K562 (cell line): ENCODE results near the gene USP10. TPM values are rescaled to one million over a fixed set of nuclear protein-coding genes. Genes with fewer than 3 reads are reported as not detected.
"Not testable (repeated sequence)": the region's sequence is repeated elsewhere in the genome, so short reads cannot be mapped to it uniquely, and the experiment has no call there.

ENCODE experiments used
- ATAC-seq: fragments of 200-7000 bp; cut with Tn5 transposase; 3 replicates; pipeline ENCODE4 v1.9.1; 2020; ENCODE audit warnings: moderate library complexity
- BruUV-seq: library from RNA; stranded (reverse); fragments of 400-500 nt; replicated peaks from 2 replicates; lab custom pipeline; 2021; lab: Mats Ljungman, UMichigan
- CTCF ChIA-PET: fragments of 300-600 bp; formaldehyde crosslinking; extraction: SDS; loops from one replicate; lab custom pipeline; 2021; ENCODE audit warnings: low intra/inter-chr PET ratio; lab: Yijun Ruan, JAX
- POLR2A ChIA-PET: fragments of 300-600, 350-650 bp; sonication (Branson Sonifier 250); formaldehyde crosslinking; extraction: SDS; loops from one replicate; lab custom pipeline; 2021; ENCODE audit warnings: antibody characterized with exemption, inconsistent platforms; lab: Yijun Ruan, JAX
- DNase-seq, 4 experiments: peaks; one replicate each; pipeline versions ENCODE4 v3.0.0 to v3.0.0-alpha.2; 2011 to 2018; ENCODE audit warnings: low spot score in 3 of 4, mixed read lengths in 3 of 4; ENCODE audit errors: extremely low read depth in 1 of 4
- FAIRE-seq: peaks from 2 replicates; lab custom pipeline; 2011; peaks lifted over from hg19 to GRCh38; lab: Jason Lieb, UNC
- H2AFZ ChIP-seq: 2 replicates; pipeline ENCODE4 v1.6.0; 2011; ENCODE audit warnings: low read depth, low read length, control low read depth, inconsistent platforms
- H3K27ac ChIP-seq: fragments of 200-600 bp; 3 replicates; pipeline ENCODE4 v1.8.0; 2011; ENCODE audit warnings: low read depth, mild to moderate bottlenecking, control low read depth, inconsistent platforms, low read length, moderate library complexity, mixed read lengths; ENCODE audit errors: extremely low read depth
- H3K27me3 ChIP-seq, 2 experiments: fragments of 300-600 bp in 1 of 2; 2 replicates in 1 of 2; 3 replicates in 1 of 2; pipeline versions ENCODE4 v1.6.0 to v1.8.0; 2011; ENCODE audit warnings: inconsistent platforms in 2 of 2, low read length in 2 of 2, mild to moderate bottlenecking in 1 of 2, mixed read lengths in 1 of 2, moderate library complexity in 1 of 2; ENCODE audit not compliant: control insufficient read depth in 2 of 2, insufficient read depth in 2 of 2
- H3K36me3 ChIP-seq: fragments of 300-600 bp; 3 replicates; pipeline ENCODE4 v1.8.0; 2011; ENCODE audit warnings: mild to moderate bottlenecking, low read length, inconsistent platforms; ENCODE audit not compliant: control insufficient read depth, insufficient read depth
- H3K4me1 ChIP-seq, 2 experiments: fragments of 200-600 bp in 1 of 2; replicated peaks in 1 of 2; 2 replicates in 1 of 2; 3 replicates in 1 of 2; pipeline versions ENCODE4 v1.5.1 to v1.8.0; 2011; ENCODE audit warnings: inconsistent platforms in 2 of 2, low read length in 2 of 2, mild to moderate bottlenecking in 1 of 2, mixed read lengths in 1 of 2, moderate library complexity in 1 of 2; ENCODE audit not compliant: control insufficient read depth in 2 of 2, insufficient read depth in 2 of 2
- H3K4me2 ChIP-seq: 2 replicates; pipeline ENCODE4 v1.6.1; 2011; ENCODE audit warnings: low read length, control low read depth, inconsistent platforms, mixed read lengths; ENCODE audit not compliant: insufficient read depth
- H3K4me3 ChIP-seq: fragments of 200-600 bp; sonication (generic), shearing (Covaris generic); 2 replicates; pipeline ENCODE4 v1.5.1; 2016; ENCODE audit warnings: control low read depth, inconsistent platforms
- H3K79me2 ChIP-seq: fragments of 200-600 bp; 3 replicates; pipeline ENCODE4 v1.8.0; 2011; ENCODE audit warnings: low read length, inconsistent platforms; ENCODE audit not compliant: control insufficient read depth, insufficient read depth
- H3K9ac ChIP-seq, 2 experiments: 2 replicates each; pipeline versions ENCODE4 v1.6.0 to v1.6.1; 2011; ENCODE audit warnings: low read depth in 2 of 2, low read length in 2 of 2, control low read depth in 1 of 2, inconsistent platforms in 1 of 2, mild to moderate bottlenecking in 1 of 2, mixed read lengths in 1 of 2; ENCODE audit not compliant: insufficient read depth in 1 of 2
- H3K9me1 ChIP-seq: one replicate; pipeline ENCODE4 v1.6.0; 2011; ENCODE audit warnings: inconsistent platforms, mild to moderate bottlenecking, low read length, moderate library complexity; ENCODE audit not compliant: control insufficient read depth, insufficient read depth
- H3K9me3 ChIP-seq: replicated peaks from 2 replicates; pipeline ENCODE4 v1.5.1; 2011; ENCODE audit warnings: low read depth, low read length, inconsistent platforms; ENCODE audit not compliant: control insufficient read depth, insufficient read depth
- H4K20me1 ChIP-seq: replicated peaks from 2 replicates; pipeline ENCODE4 v1.6.1; 2011; ENCODE audit warnings: low read length, inconsistent platforms, mixed read lengths; ENCODE audit not compliant: control insufficient read depth, insufficient read depth
- TRIM24 ChIP-seq, 2 experiments: fragments of 450-650 bp; IDR thresholded peaks; 2 replicates each; pipeline ENCODE4 v1.6.1; 2016
- TRIM28 ChIP-seq: fragments of 450-650 bp; IDR thresholded peaks from 2 replicates; pipeline ENCODE4 v1.6.1; 2017
- ZFP36 ChIP-seq: fragments of 150-350 bp; IDR thresholded peaks from 2 replicates; pipeline ENCODE4 v1.6.1; 2018; ENCODE audit warnings: low read length, low read depth; ENCODE audit not compliant: partially characterized antibody
- ZNF431 ChIP-seq: sonication (generic); formaldehyde crosslinking; IDR thresholded peaks from 2 replicates; pipeline ENCODE4 v1.8.0; 2022; ENCODE audit warnings: mild to moderate bottlenecking, missing genetic modification reagents
- WGBS: fragments of 100-300 bp; shearing (Covaris generic); methylation state at CpG from one replicate; pipeline ENCODE4 v1.1.6; 2016; ENCODE audit warnings: low coverage, mixed read lengths; ENCODE audit not compliant: insufficient coverage; ENCODE audit errors: missing lambda C conversion rate; 5-methylcytosine and 5-hydroxymethylcytosine counted together
- in situ Hi-C: fragments of 300-500 bp; cut with MboI; formaldehyde crosslinking; loops from 4 replicates; pipeline ENCODE4 v1.15.0; 2018; ENCODE audit warnings: inconsistent platforms, mixed read lengths
- intact Hi-C: fragments of 100-400 bp; cut with micrococcal nuclease; formaldehyde crosslinking; loops from 2 replicates; pipeline ENCODE4 v1.14.2; 2022
- polyA plus RNA-seq, 8 experiments: library from polyadenylated mRNA; depleted of rRNA in 4 of 8; stranded (reverse) in 5 of 8; unstranded in 3 of 8; fragments of >200 nt; fragmentation: Nextera tagmentation in 2 of 8; fragmentation: Illumina TruSeq in 1 of 8; extraction: Ambion mirVana in 2 of 8; extraction: Trizol in 1 of 8; gene quantifications; 2 replicates each; pipeline versions ENCODE4 v1.2.1 to v1.2.3, GENCODE V29; 2011 to 2014; ENCODE audit warnings: inconsistent platforms in 1 of 8, missing spikeins in 1 of 8
- total RNA-seq, 7 experiments: library from RNA; depleted of rRNA in 6 of 7; stranded (reverse); fragments of >200 nt in 6 of 7; fragmentation: Illumina TruSeq in 2 of 7; extraction: Trizol in 2 of 7; gene quantifications; 2 replicates each; pipeline versions ENCODE4 v1.2.1 to v1.2.3, GENCODE V29; 2011 to 2021; ENCODE audit warnings: low replicate concordance in 1 of 7
- TF ChIP-seq, protein P1 (sequence below): sonication (generic); formaldehyde crosslinking; IDR thresholded peaks from 2 replicates; pipeline ENCODE4 v1.8.1; 2023; ENCODE audit warnings: mild to moderate bottlenecking, missing genetic modification reagents
- TF ChIP-seq, protein P2 (sequence below): fragments of 450-650 bp; IDR thresholded peaks from 2 replicates; pipeline ENCODE4 v1.6.1; 2018; ENCODE audit warnings: mild to moderate bottlenecking, low read depth; ENCODE audit not compliant: partially characterized antibody

USP10 gene
- total and polyA plus RNA-seq, 9 of the 15 experiments (the other 6 are each of a cell fraction or from before 2014, with no cell fraction given) = 61.7 to 197 (median 116) TPM

DNA sequence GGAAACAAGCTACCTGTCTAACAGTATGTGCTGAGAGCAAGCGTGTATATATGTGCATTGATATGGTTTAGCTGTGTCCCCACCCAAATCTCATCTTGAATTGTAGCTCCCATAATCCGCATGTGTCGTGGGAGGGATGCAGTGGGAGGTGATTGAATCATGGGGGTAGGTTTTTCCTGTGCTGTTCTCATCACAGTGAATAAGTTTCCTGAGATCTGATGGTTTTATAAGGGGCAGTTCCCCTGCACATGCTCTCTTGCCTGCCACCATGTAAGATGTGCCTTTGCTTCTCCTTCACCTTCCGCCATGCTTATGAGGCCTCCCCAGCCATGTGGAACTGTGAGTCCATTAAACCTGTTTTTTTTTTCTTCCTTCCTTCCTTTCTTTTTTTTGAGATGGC, 11.6 kb upstream of the USP10 start:
- H3K79me2 ChIP-seq, H3K36me3 ChIP-seq, FAIRE-seq, in situ Hi-C loops, H3K27ac ChIP-seq, H3K9me1 ChIP-seq, H3K27me3 ChIP-seq, H3K4me1 ChIP-seq, H3K4me2 ChIP-seq, DNase-seq, H3K4me3 ChIP-seq, H3K9ac ChIP-seq, H4K20me1 ChIP-seq, H2AFZ ChIP-seq, ATAC-seq, H3K9me3 ChIP-seq, intact Hi-C loops, BruUV-seq: not testable (repeated sequence)
- 77% methylated on average over 4 of the region's 4 CpGs for WGBS
- CTCF ChIA-PET = interaction anchor here (0.6 kb wide), 1 partner anchor 11 kb away, joined by 5 read pairs; no protein-coding TSS in a partner anchor
- TF ChIP-seq, protein P1, sequence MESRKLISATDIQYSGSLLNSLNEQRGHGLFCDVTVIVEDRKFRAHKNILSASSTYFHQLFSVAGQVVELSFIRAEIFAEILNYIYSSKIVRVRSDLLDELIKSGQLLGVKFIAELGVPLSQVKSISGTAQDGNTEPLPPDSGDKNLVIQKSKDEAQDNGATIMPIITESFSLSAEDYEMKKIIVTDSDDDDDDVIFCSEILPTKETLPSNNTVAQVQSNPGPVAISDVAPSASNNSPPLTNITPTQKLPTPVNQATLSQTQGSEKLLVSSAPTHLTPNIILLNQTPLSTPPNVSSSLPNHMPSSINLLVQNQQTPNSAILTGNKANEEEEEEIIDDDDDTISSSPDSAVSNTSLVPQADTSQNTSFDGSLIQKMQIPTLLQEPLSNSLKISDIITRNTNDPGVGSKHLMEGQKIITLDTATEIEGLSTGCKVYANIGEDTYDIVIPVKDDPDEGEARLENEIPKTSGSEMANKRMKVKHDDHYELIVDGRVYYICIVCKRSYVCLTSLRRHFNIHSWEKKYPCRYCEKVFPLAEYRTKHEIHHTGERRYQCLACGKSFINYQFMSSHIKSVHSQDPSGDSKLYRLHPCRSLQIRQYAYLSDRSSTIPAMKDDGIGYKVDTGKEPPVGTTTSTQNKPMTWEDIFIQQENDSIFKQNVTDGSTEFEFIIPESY (CRISPR knock-in tag) = 0 out of 2 replicates have a peak, but pooled peaks have one; percentile 13
- 0 out of 2 replicates have a peak, but pooled peaks have one; percentile 58 for TF ChIP-seq TRIM28
- peak; percentile 90 for TF ChIP-seq ZNF431 (CRISPR knock-in tag)
- peak; percentile 39 for TF ChIP-seq ZFP36
- TF ChIP-seq, protein P2, sequence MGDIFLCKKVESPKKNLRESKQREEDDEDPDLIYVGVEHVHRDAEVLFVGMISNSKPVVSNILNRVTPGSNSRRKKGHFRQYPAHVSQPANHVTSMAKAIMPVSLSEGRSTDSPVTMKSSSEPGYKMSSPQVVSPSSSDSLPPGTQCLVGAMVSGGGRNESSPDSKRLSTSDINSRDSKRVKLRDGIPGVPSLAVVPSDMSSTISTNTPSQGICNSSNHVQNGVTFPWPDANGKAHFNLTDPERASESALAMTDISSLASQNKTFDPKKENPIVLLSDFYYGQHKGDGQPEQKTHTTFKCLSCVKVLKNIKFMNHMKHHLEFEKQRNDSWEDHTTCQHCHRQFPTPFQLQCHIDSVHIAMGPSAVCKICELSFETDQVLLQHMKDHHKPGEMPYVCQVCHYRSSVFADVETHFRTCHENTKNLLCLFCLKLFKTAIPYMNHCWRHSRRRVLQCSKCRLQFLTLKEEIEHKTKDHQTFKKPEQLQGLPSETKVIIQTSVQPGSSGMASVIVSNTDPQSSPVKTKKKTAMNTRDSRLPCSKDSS = peak; percentile 41
- peak in 1 of 2 experiments; percentile 44; a peak in 1 of 4 replicates for TF ChIP-seq TRIM24 (IDR thresholded peaks at IDR 0.05)
- POLR2A ChIA-PET = interaction anchor here (0.6 to 1.4 kb wide), 3 partner anchors 13 to 246 kb away, joined by 3 read pairs; no protein-coding TSS in a partner anchor
